HG03103 (cell line): ENCODE measurements around the gene ZMYND8.
"Not testable (repeated sequence)": the region's sequence is repeated elsewhere in the genome, so short reads cannot be mapped to it uniquely, and the experiment has no call there.

ENCODE experiments used
- ATAC-seq: cut with Tn5 transposase; IDR thresholded peaks from one replicate; pipeline ENCODE4 v1.9.1; 2021; ENCODE audit warnings: low read depth; ENCODE audit not compliant: unreplicated experiment

ZMYND8 gene

DNA sequence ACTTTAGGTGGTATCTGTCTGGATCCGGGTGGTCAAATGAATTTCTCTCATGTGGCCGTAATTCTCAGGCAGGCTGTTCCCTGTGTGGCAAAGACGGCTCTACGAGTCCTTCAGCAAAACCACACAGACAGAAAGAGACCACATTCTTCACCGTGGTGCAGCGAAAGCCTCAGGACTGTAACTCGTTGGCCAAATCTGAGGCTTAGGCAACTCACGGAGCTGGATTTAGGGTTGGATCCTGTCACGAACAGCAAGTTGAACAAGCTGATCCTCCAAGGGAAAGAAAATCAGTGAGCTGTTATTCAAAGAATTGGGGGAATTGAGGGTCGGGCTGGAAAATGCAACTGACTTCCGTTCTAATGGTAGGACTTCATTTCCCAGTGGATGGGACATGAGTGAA lies 167.4 kb downstream of the ZMYND8 start:
- no peak for ATAC-seq

DNA sequence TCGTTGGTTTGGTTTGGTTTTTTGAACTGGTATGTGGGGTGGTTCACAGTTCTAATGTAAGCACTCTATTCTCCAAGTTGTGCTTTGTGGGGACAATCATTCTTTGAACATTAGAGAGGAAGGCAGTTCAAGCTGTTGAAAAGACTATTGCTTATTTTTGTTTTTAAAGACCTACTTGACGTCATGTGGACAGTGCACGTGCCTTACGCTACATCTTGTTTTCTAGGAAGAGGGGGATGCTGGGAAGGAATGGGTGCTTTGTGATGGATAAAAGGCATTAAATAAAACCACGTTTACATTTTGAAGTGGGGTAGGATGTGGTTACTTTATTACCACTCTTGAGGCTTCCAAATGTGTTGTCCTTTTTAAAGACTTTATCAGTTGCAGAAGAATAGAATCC lies 168.0 kb downstream of the ZMYND8 start:
- ATAC-seq, result no peak

DNA sequence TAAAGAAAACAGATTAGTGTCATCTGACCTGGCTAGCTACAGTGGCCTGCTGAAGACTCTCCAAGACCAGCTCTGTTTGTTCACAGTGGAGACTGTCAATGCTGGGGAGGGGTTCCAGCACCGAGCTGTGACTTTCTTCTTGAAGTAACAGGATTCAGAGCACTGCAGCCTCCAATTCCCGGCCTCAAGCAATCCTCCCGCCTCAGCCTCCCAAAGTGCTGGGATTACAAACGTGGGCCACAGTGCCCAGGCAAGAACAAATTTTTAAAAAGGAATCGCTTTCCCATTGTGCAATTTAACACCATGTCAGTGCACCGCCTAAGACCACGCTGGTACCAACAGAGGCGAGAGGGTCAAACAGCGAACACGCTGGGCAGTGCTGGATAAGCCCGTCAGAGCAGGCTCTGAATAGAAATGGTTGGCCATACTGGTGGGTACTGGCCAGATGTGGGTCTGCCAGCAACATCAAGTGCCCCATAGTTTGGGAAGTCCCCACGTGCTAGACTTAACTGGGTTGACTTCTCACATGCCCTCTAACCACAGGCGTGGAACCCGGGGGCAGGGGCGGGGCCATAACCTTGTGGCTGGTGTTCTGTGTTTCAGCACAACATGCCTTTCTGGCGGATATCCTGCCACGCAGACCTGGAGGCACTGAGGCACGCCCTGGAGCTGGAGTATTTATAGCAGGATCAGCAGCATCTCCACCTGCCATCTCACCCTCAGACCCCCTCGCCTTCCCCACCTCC lies 168.9 kb downstream of the ZMYND8 start:
- ATAC-seq, result no peak

DNA sequence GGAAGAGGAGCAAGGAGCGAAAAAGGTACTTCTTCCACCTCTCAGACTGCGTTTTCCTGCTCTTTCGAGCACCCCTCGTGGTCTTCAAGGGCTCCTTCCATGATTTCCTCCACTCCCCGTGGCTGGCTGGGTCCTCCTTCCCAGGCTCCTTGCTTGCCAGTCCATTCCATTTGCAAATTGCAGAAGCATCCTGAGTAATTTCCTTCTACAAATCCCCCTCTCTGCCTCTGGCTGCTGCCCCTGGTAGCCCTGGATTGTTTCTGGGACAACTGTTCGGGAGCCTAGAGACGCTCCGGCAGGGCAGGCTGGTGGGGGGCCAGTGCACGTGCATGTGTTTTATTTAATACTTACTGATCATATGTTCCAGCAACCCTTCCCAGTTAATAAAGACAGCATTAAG lies 173.1 kb downstream of the ZMYND8 start:
- ATAC-seq, result no peak

DNA sequence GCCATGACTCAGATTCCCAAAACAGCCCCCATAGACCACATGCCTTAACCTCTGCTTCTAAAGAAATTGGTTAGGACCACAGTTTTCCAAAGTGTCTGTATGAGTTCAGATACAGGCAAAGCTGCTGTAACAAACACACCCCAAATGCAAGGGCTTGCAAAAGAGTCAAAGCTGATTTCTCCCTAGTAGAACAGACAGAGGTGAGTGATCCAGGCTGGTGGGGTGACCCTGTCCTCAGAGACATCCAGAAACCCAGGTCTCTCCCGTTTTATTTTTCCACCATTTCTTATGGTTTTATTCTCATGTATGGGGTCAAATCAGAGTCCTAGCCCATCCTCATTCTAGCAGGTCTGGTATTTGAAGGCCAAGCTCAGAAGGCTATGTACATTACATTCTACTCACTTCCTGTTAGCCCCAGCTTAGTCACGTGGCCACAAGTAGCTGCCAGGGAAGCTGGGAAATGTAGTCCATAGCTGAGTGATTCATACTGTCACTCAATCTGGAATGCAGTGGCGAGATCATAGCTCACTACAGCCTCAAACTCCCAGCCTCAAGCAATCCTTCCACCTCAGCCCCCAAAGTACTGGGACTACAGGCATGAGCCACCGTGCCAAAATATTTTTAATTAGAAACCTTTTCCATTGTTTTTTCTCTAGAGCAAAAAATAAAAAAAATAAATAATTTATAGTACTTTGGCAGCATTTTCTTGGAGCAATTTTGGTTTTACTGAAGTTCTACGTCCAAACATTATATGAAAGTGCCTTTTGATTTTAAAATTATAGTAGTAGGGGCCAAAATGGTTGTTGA lies 175.2 kb downstream of the ZMYND8 start:
- no peak for ATAC-seq

DNA sequence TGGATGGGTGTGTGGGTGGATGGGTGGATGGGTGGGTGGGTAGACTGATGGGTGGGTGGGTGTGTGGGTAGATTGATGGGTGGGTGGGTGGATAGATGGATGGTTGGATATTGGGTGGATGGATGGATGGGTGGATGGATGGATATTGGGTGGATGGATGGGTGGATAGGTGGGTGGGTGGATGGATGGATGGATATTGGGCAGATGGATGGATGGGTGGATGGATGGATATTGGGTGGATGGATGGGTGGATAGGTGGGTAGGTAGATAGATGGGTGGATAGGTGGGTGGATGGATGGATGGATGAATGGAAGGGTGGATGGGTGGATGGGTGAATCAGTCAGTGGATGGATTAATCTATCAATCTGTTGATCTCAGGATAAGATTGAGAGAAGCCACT lies 177.2 kb downstream of the ZMYND8 start:
- no peak for ATAC-seq

DNA sequence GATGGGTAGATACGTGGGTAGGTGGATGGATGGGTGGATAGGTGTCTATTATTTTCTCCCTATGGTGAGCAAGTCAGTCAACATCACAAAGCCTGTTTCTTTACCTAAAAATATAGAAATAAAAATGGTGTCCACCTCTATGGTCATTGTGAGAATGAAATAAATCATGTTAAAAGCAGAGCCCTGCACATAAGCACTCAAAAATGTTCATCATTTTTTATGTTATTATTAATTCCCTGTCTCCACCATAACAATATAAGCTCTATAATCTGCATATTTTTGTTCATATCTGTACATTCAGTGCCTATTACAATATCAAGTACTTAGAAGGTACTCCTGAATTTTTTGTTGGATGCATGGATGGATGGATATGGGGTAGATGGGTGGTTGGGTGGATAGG lies 177.6 kb downstream of the ZMYND8 start:
- ATAC-seq, result no peak

DNA sequence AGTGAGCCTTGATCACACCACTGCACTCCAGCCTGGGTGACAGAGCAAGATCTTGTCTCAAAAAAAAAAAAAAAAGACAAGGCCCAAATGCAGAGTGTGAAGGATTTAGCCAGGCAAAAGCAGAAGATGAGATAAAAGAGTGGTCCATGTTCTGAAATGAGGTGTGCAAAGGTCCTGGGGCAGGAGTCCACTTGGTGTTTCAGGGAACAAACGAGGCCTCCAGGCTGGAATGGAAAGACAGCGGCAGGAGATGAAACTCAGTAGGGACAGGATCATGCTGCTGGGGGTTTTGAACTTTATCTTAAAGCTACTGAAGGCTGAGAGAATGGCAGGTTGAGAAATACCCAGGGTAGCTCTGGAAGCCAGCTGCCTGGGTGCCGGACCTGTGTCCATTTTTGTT lies 178.2 kb downstream of the ZMYND8 start:
- ATAC-seq, result no peak

DNA sequence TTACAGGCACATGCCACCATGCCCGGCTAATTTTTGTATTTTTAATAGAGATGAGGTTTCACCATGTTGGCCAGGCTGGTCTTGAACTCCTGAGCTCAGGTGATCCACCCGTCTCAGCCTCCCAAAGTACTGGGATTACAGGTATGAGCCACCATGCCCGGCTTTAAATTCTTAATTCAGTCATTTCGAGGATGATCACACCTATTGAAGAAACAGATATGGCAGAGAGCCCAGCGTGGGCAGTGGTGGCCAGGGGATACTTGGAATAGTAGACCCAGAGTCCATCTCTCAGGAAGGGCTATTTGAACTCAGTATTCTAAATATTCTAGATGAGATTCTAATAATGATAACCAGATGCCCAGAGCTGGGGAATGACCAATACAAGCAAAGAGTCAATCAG lies 180.3 kb downstream of the ZMYND8 start:
- not testable (repeated sequence) for ATAC-seq

DNA sequence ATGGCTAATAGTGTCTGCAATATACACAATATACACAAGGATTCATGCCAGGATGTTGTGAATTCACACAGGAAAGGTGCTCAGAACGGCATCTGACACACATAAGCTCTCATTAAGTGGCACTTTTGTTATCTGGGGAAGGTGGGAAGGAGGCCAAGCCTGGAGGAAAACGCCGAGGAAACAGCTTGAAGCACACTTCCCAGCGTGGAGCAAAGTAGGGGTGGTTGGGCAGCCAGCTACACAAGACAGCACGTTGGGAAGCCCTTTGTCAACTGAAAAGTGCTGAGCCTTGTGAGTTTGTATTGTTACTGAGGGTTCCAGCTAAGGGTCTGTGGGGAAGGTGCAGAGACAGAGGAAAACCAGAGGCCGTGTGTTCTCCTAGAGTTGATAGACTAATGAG lies 181.0 kb downstream of the ZMYND8 start:
- ATAC-seq, result no peak

DNA sequence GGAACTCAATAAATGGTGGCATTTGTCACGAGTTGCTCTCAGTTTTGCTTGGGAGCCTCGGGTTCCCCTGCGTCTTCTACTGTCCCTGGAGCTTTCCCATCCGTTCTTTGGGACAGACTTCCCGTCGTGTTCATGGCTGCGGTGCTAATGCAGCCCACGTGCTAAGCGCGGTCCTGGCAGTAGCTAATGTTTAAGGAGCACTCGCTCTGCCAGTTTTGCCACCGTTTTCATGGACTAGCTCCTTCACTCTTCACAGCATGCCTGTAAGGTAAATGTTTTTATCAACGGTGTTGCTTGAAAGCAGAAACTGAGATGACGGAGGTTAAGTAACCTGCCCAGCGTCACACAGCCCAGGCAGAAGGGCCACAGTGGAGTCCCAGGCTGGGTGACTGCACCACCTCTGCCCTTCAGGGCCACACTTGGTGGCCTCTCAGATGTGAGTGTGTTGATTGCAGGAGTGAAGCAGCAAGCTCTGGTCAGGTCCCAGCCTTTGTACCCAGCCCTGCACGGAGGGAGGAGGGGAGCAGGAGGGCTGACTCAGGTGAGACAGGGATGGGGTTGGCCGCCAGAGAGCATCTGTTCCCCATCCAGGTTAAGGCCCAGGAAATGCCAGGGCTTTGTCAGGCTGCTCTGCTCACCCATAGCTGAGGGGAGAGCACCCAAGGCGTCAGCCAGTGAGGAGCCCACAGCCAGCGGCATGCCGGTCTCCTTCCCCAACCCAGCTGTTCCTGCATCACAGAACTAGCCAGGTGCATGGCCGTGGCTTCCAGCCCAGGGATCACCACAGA lies 181.8 kb downstream of the ZMYND8 start:
- ATAC-seq, result no peak

DNA sequence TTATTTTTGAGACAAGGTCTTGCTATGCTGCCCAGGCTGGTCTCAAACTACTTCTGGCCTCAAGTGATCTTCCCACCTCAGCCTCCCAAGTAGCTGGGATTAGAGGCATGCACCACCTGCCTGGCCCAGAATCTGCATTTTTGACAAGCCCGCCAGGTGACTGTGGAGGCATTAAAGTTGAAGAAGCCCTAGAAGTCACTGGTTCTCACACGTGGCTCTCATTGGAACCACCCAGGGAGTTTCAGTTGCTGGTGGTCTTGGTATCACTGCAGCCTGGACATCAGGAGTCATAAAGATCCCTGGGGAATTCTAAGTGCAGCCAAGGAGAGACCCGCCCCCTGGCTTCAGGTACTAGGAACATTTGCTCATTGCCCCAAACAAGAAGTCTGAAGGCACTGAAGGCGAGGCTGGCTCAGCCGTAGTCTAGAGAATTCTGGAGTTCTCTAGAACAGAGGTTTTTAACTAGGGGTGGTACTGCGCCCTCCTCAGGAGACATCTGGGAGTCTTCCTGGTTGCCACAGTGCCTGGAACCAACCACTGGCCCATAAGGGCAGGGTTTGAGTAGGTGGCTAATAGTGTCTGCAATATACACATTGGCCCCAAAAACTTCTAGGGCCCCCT lies 182.8 kb downstream of the ZMYND8 start:
- ATAC-seq, result no peak

DNA sequence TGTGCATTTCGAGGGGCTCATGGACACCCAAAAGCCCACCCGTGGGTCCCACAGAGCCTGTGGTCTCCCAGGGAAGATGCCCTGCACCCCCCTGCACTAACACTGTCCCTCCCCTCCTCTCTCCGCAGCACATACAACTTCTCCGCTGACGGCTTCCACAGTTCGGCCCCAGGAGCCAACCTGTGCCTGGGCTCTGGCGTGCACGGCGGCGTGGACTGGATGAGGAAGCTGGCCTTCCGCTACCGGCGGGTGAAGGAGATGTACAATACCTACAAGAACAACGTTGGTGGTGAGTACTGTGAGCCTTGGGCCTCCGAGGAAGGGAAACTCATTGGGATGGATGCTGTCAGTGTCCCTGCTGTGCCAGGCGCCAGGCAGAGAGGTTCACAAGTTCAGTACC lies 183.9 kb downstream of the ZMYND8 start:
- no peak for ATAC-seq

DNA sequence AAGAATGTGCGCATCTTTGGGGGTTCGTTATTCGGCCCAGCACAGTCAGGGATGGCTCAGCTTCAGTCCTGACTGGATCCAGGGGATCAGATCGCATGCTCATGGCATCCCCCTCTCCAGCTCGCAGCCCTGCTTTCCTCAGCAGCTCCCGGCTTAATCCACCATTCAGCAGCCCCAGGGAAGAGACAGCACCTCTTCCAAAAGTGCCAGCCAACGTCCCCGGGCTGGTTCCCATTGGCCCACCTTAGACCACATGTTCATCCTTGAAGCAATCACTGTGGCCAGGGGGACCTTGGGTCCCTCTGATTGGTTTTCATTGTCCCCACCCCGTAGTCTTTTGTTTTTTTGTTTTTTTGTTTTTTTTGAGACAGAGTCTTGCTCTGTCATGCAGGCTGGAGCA lies 188.7 kb downstream of the ZMYND8 start:
- ATAC-seq, result no peak

DNA sequence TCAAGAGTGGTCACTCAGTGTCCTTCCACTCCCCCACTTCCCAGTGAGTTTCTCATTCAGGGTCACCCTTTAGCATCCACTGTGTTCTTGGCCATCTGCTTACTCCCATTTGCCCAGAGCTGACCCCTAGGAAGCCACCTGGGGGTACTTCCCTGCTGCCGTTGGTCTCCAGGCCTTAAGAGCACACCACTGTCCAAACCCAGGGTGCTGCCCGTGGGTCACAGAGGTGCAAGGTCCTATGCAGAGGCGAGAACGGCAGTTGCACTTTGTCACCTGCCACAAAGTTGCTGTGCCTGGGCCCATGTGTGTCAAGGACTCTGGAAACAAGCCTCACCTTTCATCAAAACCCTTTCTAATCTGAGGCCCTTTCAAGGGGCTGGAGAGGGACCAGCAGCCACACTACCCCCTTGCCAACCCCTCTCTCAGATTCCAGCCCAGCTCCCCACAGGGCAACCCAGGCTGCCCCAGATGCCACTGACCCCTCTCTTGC lies 191.1 kb downstream of the ZMYND8 start:
- no peak for ATAC-seq

DNA sequence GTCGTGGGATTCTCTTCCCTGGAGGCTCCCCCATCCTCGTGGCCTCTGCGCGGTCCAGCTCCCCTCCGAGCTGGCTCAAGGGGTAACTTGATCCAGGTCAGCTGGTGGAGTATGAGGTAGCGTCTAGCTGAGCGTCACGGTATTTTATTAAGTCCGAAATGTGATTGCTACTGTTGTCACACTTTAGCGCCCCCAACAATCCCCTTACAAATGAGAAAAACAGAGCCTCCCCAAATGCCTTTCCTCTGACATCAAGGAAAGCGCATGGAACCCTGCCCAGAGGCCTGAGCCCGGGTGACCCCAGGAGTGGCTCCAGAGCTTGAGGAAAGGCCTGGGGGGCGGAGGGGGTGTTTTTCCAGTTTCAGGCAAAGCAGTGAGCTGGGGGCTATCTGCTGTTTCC lies 192.4 kb downstream of the ZMYND8 start:
- ATAC-seq, result no peak

DNA sequence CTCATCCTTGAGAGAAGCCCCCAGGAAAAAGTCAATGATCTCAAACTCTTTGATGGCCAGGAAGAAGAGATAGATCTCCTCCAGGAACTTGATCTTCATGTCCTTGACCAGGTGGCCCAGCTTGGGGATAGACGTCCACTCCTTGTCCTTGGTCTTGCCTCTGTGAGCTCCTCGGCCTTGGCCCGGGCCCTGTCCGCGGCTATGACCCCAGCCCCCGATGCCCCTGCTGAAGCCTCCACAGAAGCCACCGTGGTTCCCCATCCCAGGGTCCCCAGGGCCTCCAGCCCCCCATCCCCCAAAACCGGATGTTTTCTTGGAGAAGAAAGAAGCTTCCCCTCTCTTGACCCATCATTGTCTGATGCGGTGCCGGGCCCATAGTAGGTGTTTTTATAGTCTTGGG lies 195.1 kb downstream of the ZMYND8 start:
- ATAC-seq, result no peak

DNA sequence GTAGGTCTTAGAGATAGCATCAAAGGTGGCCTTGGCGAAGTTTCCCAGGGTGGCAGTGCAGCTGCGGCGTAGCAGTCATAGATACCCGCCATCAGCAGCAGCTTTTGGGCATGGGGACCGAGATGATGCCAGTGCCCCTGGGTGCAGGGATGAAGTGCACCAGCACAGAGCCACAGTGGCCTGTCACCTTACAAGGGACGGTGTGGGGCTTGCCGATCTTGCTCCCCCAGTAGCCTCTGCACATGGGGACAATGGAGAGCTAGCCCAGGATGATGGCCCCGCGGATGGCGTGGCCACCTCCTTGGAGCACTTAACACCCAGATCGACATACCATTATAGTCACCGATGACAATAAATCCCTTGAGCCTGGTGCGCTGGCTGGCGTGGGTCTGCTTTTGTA lies 195.5 kb downstream of the ZMYND8 start:
- no peak for ATAC-seq

DNA sequence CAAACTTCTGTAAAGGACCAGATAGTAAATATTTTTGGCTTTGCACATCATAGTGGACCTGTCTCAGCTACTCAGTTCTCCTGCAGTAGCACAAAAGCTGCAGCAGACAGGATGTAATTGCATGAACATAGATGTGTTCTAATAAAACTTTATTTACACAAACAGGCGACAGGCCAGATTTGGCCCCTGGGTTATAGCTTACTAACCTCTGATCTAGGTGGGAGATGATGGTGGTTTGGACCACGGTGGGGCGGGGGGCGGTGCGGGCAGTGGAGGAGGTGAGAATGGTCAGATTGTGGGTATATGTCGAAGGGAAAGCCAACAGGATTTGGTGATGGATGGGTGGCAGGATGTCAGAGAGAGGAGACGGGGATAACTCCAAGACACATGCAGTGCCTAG lies 196.3 kb downstream of the ZMYND8 start:
- no peak for ATAC-seq
